Muscle of leg (tissue), 11 donors: Measurements from ENCODE around the gene BICRA. TPM values are rescaled to one million over a fixed set of nuclear protein-coding genes. Genes with fewer than 3 reads are reported as not detected.
"Not testable (repeated sequence)": the region's sequence is repeated elsewhere in the genome, so short reads cannot be mapped to it uniquely, and the experiment has no call there.

Experiments
- DNase-seq: peaks from one replicate; pipeline ENCODE4 v3.0.0; 2013
- H3K27ac ChIP-seq: one replicate; pipeline ENCODE4 v1.5.1; 2013; ENCODE audit warnings: mild to moderate bottlenecking, low read length, control low read depth
- H3K27me3 ChIP-seq: one replicate; pipeline ENCODE4 v1.6.1; 2013; ENCODE audit warnings: low read length; ENCODE audit not compliant: control insufficient read depth, insufficient read depth
- H3K36me3 ChIP-seq: one replicate; pipeline ENCODE4 v1.6.1; 2013; ENCODE audit warnings: low read length; ENCODE audit not compliant: control insufficient read depth, insufficient read depth
- H3K4me1 ChIP-seq: one replicate; pipeline ENCODE4 v1.6.1; 2013; ENCODE audit warnings: low read length; ENCODE audit not compliant: control insufficient read depth, insufficient read depth
- H3K4me3 ChIP-seq: one replicate; pipeline ENCODE4 v1.5.1; 2013; ENCODE audit warnings: low read length, control low read depth
- H3K9me3 ChIP-seq: replicated peaks from 2 replicates; pipeline ENCODE4 v1.6.1; 2013; ENCODE audit warnings: low read depth, low read length; ENCODE audit not compliant: control insufficient read depth
- WGBS: methylation state at CpG from one replicate; pipeline ENCODE4 v1.1.5; 2013; ENCODE audit warnings: missing lambda C conversion rate; ENCODE audit not compliant: insufficient coverage; 5-methylcytosine and 5-hydroxymethylcytosine counted together
- polyA plus RNA-seq, 8 donors: library from polyadenylated mRNA; unstranded; fragments of 120-200 nt; gene quantifications; one replicate each; pipeline versions ENCODE4 v1.2.1 to v1.2.3, GENCODE V29; 2013; ENCODE audit warnings: inconsistent platforms in 1 of 8, low replicate concordance in 1 of 8; ENCODE audit not compliant: insufficient read length in 8 of 8, insufficient read depth in 1 of 8
- total RNA-seq: library from RNA; stranded (reverse); fragments of 120-200 nt; gene quantifications from one replicate; pipeline ENCODE4 v1.2.4, GENCODE V29; 2013

BICRA gene
- total and polyA plus RNA-seq, 9 donors = 3.1 to 14.3 (median 10.7) TPM

DNA sequence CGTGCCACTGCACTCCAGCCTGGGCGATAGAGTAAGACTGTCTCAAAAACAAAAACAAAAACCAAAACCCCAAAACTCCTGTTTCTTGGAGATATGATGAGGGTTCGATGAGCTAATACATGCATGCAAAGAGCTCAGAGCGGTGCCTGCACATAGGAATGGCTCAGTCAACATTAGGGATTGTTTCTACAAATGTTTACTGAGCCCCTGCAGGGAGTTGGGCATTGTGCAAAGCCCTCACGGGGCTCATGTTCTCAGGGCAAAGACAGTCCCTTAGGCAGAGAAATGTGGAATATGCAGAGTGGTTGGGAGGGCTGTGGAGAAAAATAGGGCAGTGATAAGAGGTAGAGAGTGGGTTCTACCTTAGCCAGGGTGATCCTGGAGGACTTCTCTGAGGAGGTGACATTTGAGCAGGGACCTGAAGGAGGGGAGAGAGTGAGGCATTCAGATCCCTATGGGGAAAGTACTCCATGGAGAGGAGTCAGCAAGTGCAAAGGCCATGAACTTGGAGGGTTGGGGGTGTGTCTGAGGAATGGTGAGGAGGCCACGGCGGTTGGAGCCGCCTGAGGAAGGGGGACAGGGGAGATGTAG is 102.8 kb downstream of the BICRA start:
- H3K4me3 ChIP-seq = no peak overlapping the region
- 76% methylated on average over 6 of the region's 8 CpGs for WGBS
- H3K4me1 ChIP-seq = peaks cover 21% of the 10 kb centered on the region

DNA sequence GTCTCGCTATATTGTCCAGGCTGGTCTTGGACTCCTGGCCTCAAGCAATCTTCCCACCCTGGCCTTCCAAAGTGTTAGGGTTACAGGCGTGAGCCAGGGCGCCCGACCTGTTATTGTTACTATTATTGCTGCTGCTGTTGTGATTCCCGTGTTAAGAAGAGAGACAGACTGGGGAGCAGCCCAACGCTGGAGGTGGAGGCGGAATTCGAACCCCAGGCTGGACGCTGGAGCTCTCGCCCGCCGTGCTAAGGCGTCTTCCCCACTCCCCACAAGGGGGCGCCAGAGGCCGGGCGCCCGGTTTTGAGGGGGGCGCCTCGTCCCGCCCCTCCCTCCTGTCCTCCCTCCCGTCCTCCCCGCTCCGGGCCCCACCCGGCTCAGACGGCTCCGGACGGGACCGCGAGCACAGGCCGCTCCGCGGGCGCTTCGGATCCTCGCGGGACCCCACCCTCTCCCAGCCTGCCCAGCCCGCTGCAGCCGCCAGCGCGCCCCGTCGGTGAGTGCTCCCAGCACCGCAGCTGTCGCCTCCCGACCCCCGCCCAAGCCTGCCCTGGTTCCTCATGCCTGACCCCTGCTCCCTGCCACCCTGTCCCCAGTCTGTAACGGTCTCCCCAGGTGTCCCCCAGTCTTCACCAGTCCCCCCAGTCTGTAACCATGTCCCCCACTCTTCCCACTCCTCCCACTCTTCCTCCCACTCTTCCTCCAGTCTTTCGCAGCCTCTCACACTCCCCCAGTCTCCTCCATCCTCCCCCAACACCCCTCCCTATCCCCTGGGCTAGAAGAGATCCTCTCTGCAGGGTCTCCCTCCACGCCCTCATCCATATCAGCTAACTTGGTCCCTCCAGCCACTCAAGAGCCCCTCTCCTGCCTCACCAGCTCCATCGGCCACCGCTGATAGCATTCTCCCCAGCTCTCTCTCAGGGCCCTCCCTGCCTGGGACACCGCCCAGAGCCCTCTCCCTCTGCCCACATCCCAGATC is 104.4 kb downstream of the BICRA start, which contains the start of gene EHD2:
EHD2 (plus strand) TSS at position 377 of the 976 bp plus-strand sequence. CDS start 3,191 bp downstream, outside the sequence.
- 2% methylated on average over 48 of the region's 52 CpGs for WGBS
- H3K9me3 ChIP-seq = peaks cover 4% of the 10 kb centered on the region
- H3K27me3 ChIP-seq = no peaks in the 10 kb centered on the region
- peaks cover 35% of the 10 kb centered on the region for H3K4me1 ChIP-seq
- peak within 1 kb of the TSS; percentile 83 for H3K27ac ChIP-seq
- peaks cover 25% of the 10 kb centered on the region for H3K36me3 ChIP-seq
- DNase-seq = peak; percentile 91
- H3K4me3 ChIP-seq = peak within 1 kb of the TSS; percentile 87

More for the DNA sequence above, 102.8 kb downstream of the BICRA start:
- Histone ChIP-seq H3K27me3 (peaks cover 3% of the 10 kb centered on the region), H3K9me3 (peaks cover 4% of the 10 kb centered on the region), H3K27ac (no peak overlapping the region), H3K36me3 (peaks cover 15% of the 10 kb centered on the region)
- DNase-seq = no peak

DNA sequence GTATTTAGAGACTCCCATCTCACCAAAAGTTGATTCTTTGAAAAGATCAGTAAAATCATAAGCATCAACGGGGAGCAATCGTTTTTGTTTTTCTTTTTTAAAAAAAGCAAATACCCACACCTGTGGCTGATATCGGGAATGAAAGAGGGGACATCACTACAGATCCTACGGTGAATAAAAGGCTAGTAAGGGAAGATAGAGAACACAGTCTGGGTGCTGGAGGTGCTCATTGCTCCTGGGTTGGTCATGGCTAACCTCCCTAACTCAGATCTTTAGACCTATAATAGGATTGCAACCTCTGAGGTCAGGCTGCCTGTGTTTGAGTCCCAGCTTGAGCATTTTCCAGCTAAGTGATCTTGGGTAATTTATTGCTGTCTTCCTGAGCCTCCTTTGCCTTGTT is 105.4 kb downstream of the BICRA start:
- no peaks in the 10 kb centered on the region for H3K27me3 ChIP-seq
- H3K27ac ChIP-seq = peak overlapping the region; percentile 83
- H3K4me3 ChIP-seq = peak overlapping the region; percentile 87
- peaks cover 4% of the 10 kb centered on the region for H3K9me3 ChIP-seq
- H3K36me3 ChIP-seq = peaks cover 26% of the 10 kb centered on the region
- DNase-seq = peak; percentile 45
- WGBS = no CpG with 5 or more reads among the region's 4 CpGs
- H3K4me1 ChIP-seq = peaks cover 45% of the 10 kb centered on the region

DNA sequence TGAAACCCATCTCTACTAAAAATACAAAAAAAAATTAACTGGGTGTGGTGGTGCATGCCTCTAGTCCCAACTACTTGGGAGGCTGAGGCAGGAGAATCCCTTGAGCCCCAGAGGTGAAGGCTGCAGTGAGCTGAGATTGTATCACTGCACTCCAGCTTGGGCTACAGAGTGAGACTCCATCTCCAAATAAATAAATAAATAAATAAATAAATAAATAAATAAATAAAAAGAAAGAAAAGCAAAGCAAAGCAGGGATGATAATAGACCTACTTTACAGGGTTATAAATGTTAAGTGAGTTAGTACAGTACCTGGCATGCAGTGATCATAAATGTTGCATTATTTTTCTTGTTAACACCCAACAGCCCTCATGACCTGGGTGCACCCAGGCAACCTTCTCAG is 105.9 kb downstream of the BICRA start:
- not testable (repeated sequence) for H3K27ac ChIP-seq, H3K9me3 ChIP-seq, DNase-seq, H3K4me3 ChIP-seq, H3K27me3 ChIP-seq
- peaks cover 27% of the 10 kb centered on the region for H3K36me3 ChIP-seq
- H3K4me1 ChIP-seq = peaks cover 51% of the 10 kb centered on the region

DNA sequence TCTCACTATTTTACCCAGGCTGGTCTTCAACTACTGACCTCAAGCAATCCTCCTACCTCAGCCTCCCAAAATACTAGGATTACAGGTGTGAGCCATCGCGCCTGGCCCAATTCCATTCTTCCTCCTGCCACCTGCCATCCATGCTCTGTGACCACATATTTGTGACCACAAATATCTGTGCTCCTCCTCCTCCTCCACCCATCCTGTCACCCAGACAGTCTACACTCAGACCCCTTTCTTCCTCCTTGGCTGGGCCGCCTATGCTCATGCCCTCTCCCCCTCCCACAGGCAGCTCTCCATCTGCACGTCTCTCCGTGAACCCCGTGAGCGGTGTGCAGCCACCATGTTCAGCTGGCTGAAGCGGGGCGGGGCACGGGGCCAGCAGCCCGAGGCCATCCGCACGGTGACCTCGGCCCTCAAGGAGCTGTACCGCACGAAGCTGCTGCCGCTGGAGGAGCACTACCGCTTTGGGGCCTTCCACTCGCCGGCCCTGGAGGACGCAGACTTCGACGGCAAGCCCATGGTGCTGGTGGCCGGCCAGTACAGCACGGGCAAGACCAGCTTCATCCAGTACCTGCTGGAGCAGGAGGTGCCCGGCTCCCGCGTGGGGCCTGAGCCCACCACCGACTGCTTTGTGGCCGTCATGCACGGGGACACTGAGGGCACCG is 107.5 kb downstream of the BICRA start:
- Histone ChIP-seq H3K4me1 (peaks cover 62% of the 10 kb centered on the region), H3K36me3 (peaks cover 38% of the 10 kb centered on the region), H3K27ac (peak overlapping the region; percentile 42), H3K27me3 (no peaks in the 10 kb centered on the region), H3K4me3 (peak overlapping the region; percentile 19), H3K9me3 (peaks cover 4% of the 10 kb centered on the region)
- 77% methylated on average over 31 of the region's 32 CpGs for WGBS
- DNase-seq = no peak

DNA sequence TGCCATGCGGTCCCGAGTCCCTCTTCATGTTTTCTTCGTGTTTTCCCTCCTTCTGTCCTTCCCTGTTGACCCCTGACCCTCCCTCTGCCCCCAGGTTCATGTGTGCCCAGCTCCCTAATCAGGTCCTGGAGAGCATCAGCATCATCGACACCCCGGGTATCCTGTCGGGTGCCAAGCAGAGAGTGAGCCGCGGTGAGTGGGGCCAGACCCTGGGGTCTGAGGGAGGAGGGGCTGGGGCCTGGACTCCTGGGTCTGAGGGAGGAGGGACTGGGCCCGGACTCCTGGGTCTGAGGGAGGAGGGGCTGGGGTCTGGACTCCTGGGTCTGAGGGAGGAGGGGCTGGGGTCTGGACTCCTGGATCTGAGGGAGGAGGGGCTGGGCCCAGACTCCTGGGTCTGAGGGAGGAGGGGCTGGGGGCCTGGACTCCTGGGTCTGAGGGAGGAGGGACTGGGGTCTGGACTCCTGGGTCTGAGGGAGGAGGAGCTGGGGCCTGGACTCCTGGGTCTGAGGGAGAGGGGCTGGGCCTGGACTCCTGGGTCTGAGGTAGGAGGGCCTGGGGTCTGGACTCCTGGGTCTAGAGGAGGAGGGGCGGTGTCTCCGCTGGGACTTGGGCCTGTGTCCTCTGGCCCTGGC is 109.6 kb downstream of the BICRA start:
- Histone ChIP-seq H3K4me1 (peaks cover 74% of the 10 kb centered on the region), H3K36me3 (peaks cover 51% of the 10 kb centered on the region), H3K27ac (peak overlapping the region; percentile 95), H3K4me3 (peak overlapping the region; percentile 20)
- DNase-seq, H3K9me3 ChIP-seq, H3K27me3 ChIP-seq: not testable (repeated sequence)
- WGBS = 19% methylated on average over 9 of the region's 11 CpGs

DNA sequence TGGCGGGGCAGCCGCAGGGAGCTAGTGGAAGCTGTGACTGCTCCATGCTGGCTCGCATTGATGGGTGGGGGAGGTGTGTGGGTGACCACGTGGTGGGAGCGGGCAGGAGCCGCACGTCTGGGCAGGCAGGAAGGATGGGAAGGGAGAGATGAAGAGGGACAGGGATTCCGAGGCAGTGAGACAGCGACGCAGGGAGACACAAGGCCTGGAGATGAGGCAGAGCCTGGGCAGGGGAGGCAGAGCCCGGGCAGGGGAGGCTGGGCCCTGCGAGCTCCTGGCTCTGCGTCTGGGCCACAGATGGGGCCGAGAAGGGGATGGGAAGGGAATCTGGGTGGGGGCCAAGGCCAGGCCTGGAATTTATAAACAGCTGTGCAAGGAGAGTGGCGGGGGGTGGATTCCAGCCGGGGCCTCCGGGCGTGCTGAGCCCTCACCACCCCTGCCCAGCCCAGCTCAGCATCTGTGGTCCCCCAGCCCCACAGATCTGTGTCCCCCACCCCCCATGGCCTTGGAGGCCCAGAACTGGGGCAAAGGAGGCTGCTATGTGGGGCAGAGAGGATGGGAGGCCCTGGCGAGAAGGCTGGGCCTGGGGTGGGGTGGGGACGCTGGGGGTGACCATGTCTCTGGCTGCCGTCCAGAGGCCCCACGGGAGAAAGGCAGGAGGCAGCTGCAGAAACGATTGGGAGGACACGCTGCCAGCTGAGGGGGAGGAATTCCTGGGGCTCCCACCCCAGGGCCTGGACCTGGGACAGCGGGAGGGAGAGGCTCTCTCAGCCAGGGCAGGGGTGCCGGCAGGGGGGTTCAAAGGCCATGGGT is 110.3 kb downstream of the BICRA start:
- DNase-seq = peak; percentile 99
- H3K27ac ChIP-seq = peak overlapping the region; percentile 95
- WGBS = 4% methylated on average over 17 of the region's 26 CpGs
- H3K4me1 ChIP-seq = peaks cover 80% of the 10 kb centered on the region
- H3K36me3 ChIP-seq = peaks cover 58% of the 10 kb centered on the region
- no peaks in the 10 kb centered on the region for H3K27me3 ChIP-seq
- peak overlapping the region; percentile 20 for H3K4me3 ChIP-seq
- H3K9me3 ChIP-seq = peaks cover 3% of the 10 kb centered on the region

DNA sequence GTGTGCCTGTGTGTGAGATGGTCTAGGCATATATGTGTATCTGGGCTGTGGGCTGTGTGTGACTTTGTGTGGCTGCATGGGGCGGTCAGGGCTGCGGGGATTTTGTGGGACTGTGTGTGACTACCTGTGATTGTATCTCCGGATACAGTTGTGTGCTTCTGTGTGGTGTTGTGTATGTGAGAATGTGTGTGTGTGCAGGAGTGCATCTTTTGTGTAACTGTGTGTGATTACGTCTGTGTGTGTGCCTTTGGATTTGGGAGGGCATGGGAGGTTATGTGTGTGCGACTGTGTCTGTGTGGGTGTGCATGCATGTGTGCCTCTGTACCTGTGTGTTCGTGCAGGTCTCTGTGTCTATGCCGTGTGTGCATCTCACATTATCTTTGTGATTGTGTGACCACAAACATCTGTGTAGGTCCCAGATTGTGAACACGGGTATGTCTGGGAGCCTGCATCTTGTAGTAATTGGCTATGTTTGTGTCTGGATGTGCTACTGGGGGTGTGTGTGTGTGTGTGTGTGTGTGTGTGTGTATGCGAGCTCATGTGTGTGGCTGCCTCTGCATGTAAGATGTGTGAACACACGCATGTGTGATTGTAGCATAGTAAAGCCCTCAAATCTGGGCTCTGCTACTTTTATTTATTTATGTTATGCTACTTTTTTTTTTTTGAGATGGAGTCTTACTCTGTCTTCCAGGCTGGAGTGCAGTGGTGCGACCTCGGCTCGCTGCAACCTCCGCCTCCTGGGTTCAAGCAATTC is 111.9 kb downstream of the BICRA start:
- WGBS = 66% methylated on average over 8 of the region's 14 CpGs
- no peaks in the 10 kb centered on the region for H3K27me3 ChIP-seq
- no peak for DNase-seq
- peaks cover 70% of the 10 kb centered on the region for H3K4me1 ChIP-seq
- no peaks in the 10 kb centered on the region for H3K9me3 ChIP-seq
- H3K4me3 ChIP-seq = no peak overlapping the region
- no peak overlapping the region for H3K27ac ChIP-seq
- peaks cover 66% of the 10 kb centered on the region for H3K36me3 ChIP-seq

DNA sequence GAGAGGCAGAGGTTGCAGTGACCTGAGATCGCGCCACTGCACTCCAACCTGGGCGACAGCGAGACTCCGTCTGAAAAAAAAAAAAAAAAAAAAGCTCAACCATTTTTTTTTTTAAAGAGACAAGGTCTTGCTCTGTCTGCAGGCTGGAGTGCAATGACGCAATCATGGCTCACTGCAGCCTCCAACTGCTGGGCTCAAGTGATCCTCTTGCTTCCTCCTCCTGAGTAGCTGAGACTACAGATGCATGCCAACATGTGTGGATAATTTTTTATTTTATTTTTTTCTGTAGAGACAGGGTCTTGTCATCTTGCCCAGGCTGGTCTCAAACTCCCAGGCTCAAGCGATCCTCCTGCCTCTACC is 114.6 kb downstream of the BICRA start:
- no peaks in the 10 kb centered on the region for H3K9me3 ChIP-seq
- no peak overlapping the region for H3K4me3 ChIP-seq
- WGBS = 7% methylated on average over 3 of the region's 7 CpGs
- H3K27ac ChIP-seq = peak overlapping the region; percentile 57
- peaks cover 47% of the 10 kb centered on the region for H3K4me1 ChIP-seq
- peaks cover 68% of the 10 kb centered on the region for H3K36me3 ChIP-seq
- peak; percentile 85 for DNase-seq
- H3K27me3 ChIP-seq = no peaks in the 10 kb centered on the region
